ACC112 (cell line): ENCODE results near the gene RHOT2.
"Not testable (repeated sequence)": the region's sequence is repeated elsewhere in the genome, so short reads cannot be mapped to it uniquely, and the experiment has no call there.

Experiments used
- H2AFZ ChIP-seq: fragments of 200-600 bp; sonication (generic); one replicate; pipeline ENCODE4 v1.6.0; 2017; ENCODE audit warnings: antibody characterized with exemption, low read length; ENCODE audit not compliant: unreplicated experiment
- H3K27ac ChIP-seq: fragments of 200-600 bp; sonication (generic); 2 replicates; pipeline ENCODE4 v1.5.1; 2014; ENCODE audit warnings: low read depth, mild to moderate bottlenecking, antibody characterized with exemption, low read length, moderate library complexity
- H3K27me3 ChIP-seq: fragments of 200-600 bp; sonication (generic); 2 replicates; pipeline ENCODE4 v1.6.1; 2014; ENCODE audit warnings: mild to moderate bottlenecking, antibody characterized with exemption, low read length, moderate library complexity, mixed read lengths; ENCODE audit not compliant: insufficient read depth
- H3K36me3 ChIP-seq: fragments of 200-600 bp; sonication (generic); 2 replicates; pipeline ENCODE4 v1.6.1; 2016; ENCODE audit warnings: mild to moderate bottlenecking, antibody characterized with exemption, low read length, moderate library complexity, mixed read lengths; ENCODE audit not compliant: insufficient read depth
- H3K4me1 ChIP-seq: fragments of 200-600 bp; sonication (generic); one replicate; pipeline ENCODE4 v1.6.1; 2016; ENCODE audit warnings: low read length, mixed read lengths; ENCODE audit not compliant: insufficient read depth, unreplicated experiment, control insufficient read depth
- H3K4me3 ChIP-seq: fragments of 200-600 bp; sonication (generic); 2 replicates; pipeline ENCODE4 v1.5.1; 2014; ENCODE audit warnings: mild to moderate bottlenecking, low read depth, low read length
- H3K79me2 ChIP-seq: fragments of 200-600 bp; sonication (generic); one replicate; pipeline ENCODE4 v1.6.0; 2016; ENCODE audit warnings: low read length; ENCODE audit not compliant: control insufficient read depth, unreplicated experiment, insufficient read depth

RHOT2 gene

GRCh38 chr16:712740-713250, 44.9 kb downstream of the RHOT2 start:
- H3K36me3 ChIP-seq, H3K4me3 ChIP-seq, H2AFZ ChIP-seq, H3K79me2 ChIP-seq: not testable (repeated sequence)
- peaks cover 20% of the 10 kb centered on the region for H3K27me3 ChIP-seq
- peaks cover 19% of the 10 kb centered on the region for H3K4me1 ChIP-seq
- H3K27ac ChIP-seq = peak overlapping the region; percentile 78

- no peaks in the 10 kb centered on the region for H3K79me2 ChIP-seq
- H2AFZ ChIP-seq = no peak overlapping the region
- H3K27ac ChIP-seq = no peak overlapping the region
- peak overlapping the region; percentile 70 for H3K4me3 ChIP-seq
- peaks cover 12% of the 10 kb centered on the region for H3K27me3 ChIP-seq
- H3K36me3 ChIP-seq = no peaks in the 10 kb centered on the region
- H3K4me1 ChIP-seq = peaks cover 19% of the 10 kb centered on the region
Observed at GRCh38 chr16:714079-714478, 46.1 kb downstream of the RHOT2 start.

GRCh38 chr16:714558-715476, 46.9 kb downstream of the RHOT2 start, which contains the start of gene METRN:
TSS of gene METRN (plus strand) at chr16:715118. CDS start at chr16:715290, 172 bp downstream.
- Histone ChIP-seq H3K27ac (no peak within 1 kb of the TSS), H3K27me3 (peaks cover 12% of the 10 kb centered on the region), H3K36me3 (no peaks in the 10 kb centered on the region), H3K4me3 (peak within 1 kb of the TSS; percentile 95), H3K4me1 (peaks cover 17% of the 10 kb centered on the region), H2AFZ (peak within 1 kb of the TSS; percentile 66), H3K79me2 (no peaks in the 10 kb centered on the region)

GRCh38 chr16:715477-716199, 47.7 kb downstream of the RHOT2 start:
- peaks cover 6% of the 10 kb centered on the region for H3K27me3 ChIP-seq
- no peaks in the 10 kb centered on the region for H3K79me2 ChIP-seq
- H3K36me3 ChIP-seq = no peaks in the 10 kb centered on the region
- peaks cover 13% of the 10 kb centered on the region for H3K4me1 ChIP-seq
- peak overlapping the region; percentile 66 for H2AFZ ChIP-seq
- no peak overlapping the region for H3K27ac ChIP-seq
- H3K4me3 ChIP-seq = peak overlapping the region; percentile 95

GRCh38 chr16:716200-716568, 48.3 kb downstream of the RHOT2 start:
- Histone ChIP-seq H3K79me2 (no peaks in the 10 kb centered on the region), H3K4me1 (peaks cover 13% of the 10 kb centered on the region), H3K27me3 (peaks cover under 1% of the 10 kb centered on the region), H3K27ac (no peak overlapping the region), H3K36me3 (no peaks in the 10 kb centered on the region), H3K4me3 (peak overlapping the region; percentile 95), H2AFZ (no peak overlapping the region)

GRCh38 chr16:716768-717325, 48.9 kb downstream of the RHOT2 start:
- Histone ChIP-seq H3K27ac (no peak overlapping the region), H3K4me1 (peaks cover 17% of the 10 kb centered on the region), H3K4me3 (peak overlapping the region; percentile 95; the same call in 1 of the 2 replicates), H3K79me2 (no peaks in the 10 kb centered on the region), H3K27me3 (no peaks in the 10 kb centered on the region), H2AFZ (no peak overlapping the region), H3K36me3 (no peaks in the 10 kb centered on the region)

GRCh38 chr16:717450-718245, 49.7 kb downstream of the RHOT2 start:
- no peak overlapping the region for H2AFZ ChIP-seq
- peaks cover 17% of the 10 kb centered on the region for H3K4me1 ChIP-seq

GRCh38 chr16:718389-718788, 50.5 kb downstream of the RHOT2 start:
- no peak overlapping the region for H2AFZ ChIP-seq
- no peak overlapping the region for H3K27ac ChIP-seq
- no peaks in the 10 kb centered on the region for H3K36me3 ChIP-seq
- no peaks in the 10 kb centered on the region for H3K27me3 ChIP-seq
- no peaks in the 10 kb centered on the region for H3K79me2 ChIP-seq
- peaks cover 17% of the 10 kb centered on the region for H3K4me1 ChIP-seq
- H3K4me3 ChIP-seq = no peak overlapping the region

More at GRCh38 chr16:717450-718245, 49.7 kb downstream of the RHOT2 start:
- Histone ChIP-seq H3K4me3 (no peak overlapping the region), H3K27me3 (no peaks in the 10 kb centered on the region), H3K79me2 (no peaks in the 10 kb centered on the region), H3K27ac (no peak overlapping the region), H3K36me3 (no peaks in the 10 kb centered on the region)

GRCh38 chr16:718922-719321, 51.0 kb downstream of the RHOT2 start:
- H3K27me3 ChIP-seq = no peaks in the 10 kb centered on the region
- H3K79me2 ChIP-seq = no peaks in the 10 kb centered on the region
- H3K36me3 ChIP-seq = no peaks in the 10 kb centered on the region
- H2AFZ ChIP-seq = no peak overlapping the region
- no peak overlapping the region for H3K27ac ChIP-seq
- H3K4me1 ChIP-seq = peaks cover 17% of the 10 kb centered on the region
- no peak overlapping the region; the same call in 1 of the 2 replicates for H3K4me3 ChIP-seq
